GM12878 (cell line): ENCODE results near the gene SLC22A12. TPM values are rescaled to one million over a fixed set of nuclear protein-coding genes. Genes with fewer than 3 reads are reported as not detected.

ENCODE experiments used
- ATAC-seq: fragments of 200-7000 bp; cut with Tn5 transposase; 3 replicates; pipeline ENCODE4 v1.9.1; 2020; ENCODE audit warnings: mild to moderate bottlenecking, moderate library complexity
- BruUV-seq: library from RNA; stranded (reverse); fragments of 400-500 nt; replicated peaks from 2 replicates; lab custom pipeline; 2021; lab: Mats Ljungman, UMichigan
- CTCF ChIA-PET: fragments of 300-600 bp; sonication (Branson Sonifier 250); formaldehyde crosslinking; extraction: SDS; loops from one replicate; lab custom pipeline; 2021; ENCODE audit warnings: inconsistent platforms; lab: Yijun Ruan, JAX
- POLR2A ChIA-PET: fragments of 350-600 bp; formaldehyde crosslinking; extraction: SDS; loops from one replicate; lab custom pipeline; 2021; ENCODE audit warnings: inconsistent platforms; lab: Charles Lee
- RAD21 ChIA-PET: fragments of 300-600 bp; sonication (Branson Sonifier 250); formaldehyde crosslinking; loops from one replicate; lab custom pipeline; 2023; ENCODE audit warnings: antibody characterized with exemption; ENCODE audit not compliant: unreplicated experiment; lab: Charles Lee
- SMC1A ChIA-PET: fragments of 300-600 bp; sonication (Branson Sonifier 250); formaldehyde crosslinking; loops from one replicate; lab custom pipeline; 2023; ENCODE audit not compliant: unreplicated experiment, uncharacterized antibody; lab: Charles Lee
- DNase-seq: peaks from one replicate; pipeline ENCODE4 v3.0.0-alpha.2; 2011; ENCODE audit warnings: low read depth, low spot score
- FAIRE-seq: peaks from 3 replicates; lab custom pipeline; 2011; peaks lifted over from hg19 to GRCh38; lab: Jason Lieb, UNC
- H2AFZ ChIP-seq: 2 replicates; pipeline ENCODE4 v1.6.0; 2011; ENCODE audit warnings: low read depth, low read length, control low read depth; ENCODE audit not compliant: control insufficient read depth
- H3K27ac ChIP-seq: 2 replicates; pipeline ENCODE4 v1.5.1; 2011; ENCODE audit warnings: control low read depth; ENCODE audit not compliant: control insufficient read depth, insufficient read depth
- H3K27me3 ChIP-seq, 2 experiments: replicated peaks in 1 of 2; 2 replicates each; pipeline versions ENCODE4 v1.6.0 to v1.6.1; 2011; ENCODE audit warnings: low read length in 1 of 2; ENCODE audit not compliant: control insufficient read depth in 2 of 2, insufficient read depth in 2 of 2
- H3K36me3 ChIP-seq, 2 experiments: 2 replicates each; pipeline ENCODE4 v1.5.1; 2011; ENCODE audit warnings: low read length in 1 of 2; ENCODE audit not compliant: control insufficient read depth in 2 of 2, insufficient read depth in 2 of 2
- H3K4me1 ChIP-seq: 2 replicates; pipeline ENCODE4 v1.6.1; 2011; ENCODE audit warnings: mild to moderate bottlenecking, low read length, moderate library complexity, mixed read lengths; ENCODE audit not compliant: control insufficient read depth, insufficient read depth
- H3K4me2 ChIP-seq: 2 replicates; pipeline ENCODE4 v1.6.0; 2011; ENCODE audit warnings: control low read depth; ENCODE audit not compliant: control insufficient read depth, insufficient read depth
- H3K4me3 ChIP-seq: fragments of 200-600 bp; sonication (generic); 2 replicates; pipeline ENCODE4 v1.5.1; 2016
- H3K79me2 ChIP-seq: 2 replicates; pipeline ENCODE4 v1.6.0; 2011; ENCODE audit warnings: low read length; ENCODE audit not compliant: control insufficient read depth, insufficient read depth
- H3K9ac ChIP-seq: 2 replicates; pipeline ENCODE4 v1.8.0; 2011; ENCODE audit warnings: low read length, control low read depth, mixed read lengths; ENCODE audit not compliant: control insufficient read depth, insufficient read depth
- H3K9me3 ChIP-seq: replicated peaks from 3 replicates; pipeline ENCODE4 v1.5.1; 2011; ENCODE audit warnings: mild to moderate bottlenecking, low read length; ENCODE audit not compliant: control insufficient read depth, insufficient read depth
- H4K20me1 ChIP-seq: 2 replicates; pipeline ENCODE4 v1.6.0; 2011; ENCODE audit not compliant: control insufficient read depth, insufficient read depth
- CHD4 ChIP-seq: fragments of 200-600 bp; sonication (generic); IDR thresholded peaks from 2 replicates; pipeline ENCODE4 v1.6.1; 2016; ENCODE audit warnings: mild to moderate bottlenecking
- CREM ChIP-seq: IDR thresholded peaks from 2 replicates; pipeline ENCODE4 v1.6.1; 2014; ENCODE audit warnings: antibody characterized with exemption, low read depth
- CUX1 ChIP-seq: IDR thresholded peaks from 2 replicates; pipeline ENCODE4 v1.6.1; 2012; ENCODE audit warnings: improper control_type of control experiment, low read depth, low read length; ENCODE audit not compliant: insufficient replicate concordance
- DPF2 ChIP-seq: fragments of 450-650 bp; IDR thresholded peaks from 2 replicates; pipeline ENCODE4 v1.6.1; 2017; ENCODE audit warnings: mild to moderate bottlenecking
- E2F4 ChIP-seq: IDR thresholded peaks from 2 replicates; pipeline ENCODE4 v1.6.1; 2012; ENCODE audit warnings: low read depth, low read length, improper control_type of control experiment
- ELK1 ChIP-seq: IDR thresholded peaks from 2 replicates; pipeline ENCODE4 v1.6.1; 2012; ENCODE audit warnings: low read depth, low read length, improper control_type of control experiment
- EP300 ChIP-seq, 2 experiments: fragments of 150-350 bp in 1 of 2; IDR thresholded peaks; 2 replicates each; pipeline ENCODE4 v1.6.1; 2011 to 2012; ENCODE audit warnings: low read depth in 2 of 2, low read length in 2 of 2, borderline replicate concordance in 1 of 2, improper control_type of control experiment in 1 of 2, inconsistent platforms in 1 of 2; ENCODE audit not compliant: control insufficient read depth in 1 of 2
- MAX ChIP-seq: IDR thresholded peaks from 2 replicates; pipeline ENCODE4 v1.6.1; 2012; ENCODE audit warnings: low read depth, low read length, improper control_type of control experiment
- NFIC ChIP-seq: IDR thresholded peaks from 2 replicates; pipeline ENCODE4 v1.6.1; 2012; ENCODE audit warnings: low read depth, mild to moderate bottlenecking, inconsistent platforms, low read length, moderate library complexity
- POLR2A ChIP-seq: IDR thresholded peaks from 2 replicates; pipeline ENCODE4 v1.6.1; 2011; ENCODE audit warnings: low read depth, mild to moderate bottlenecking, low read length
- RCOR1 ChIP-seq: conservative IDR thresholded peaks from 2 replicates; pipeline ENCODE4 v1.6.1; 2012; ENCODE audit warnings: low read depth, low read length, improper control_type of control experiment
- RFX5 ChIP-seq: IDR thresholded peaks from 2 replicates; pipeline ENCODE4 v1.6.1; 2011; ENCODE audit warnings: low read depth, low read length, improper control_type of control experiment
- SMAD5 ChIP-seq: IDR thresholded peaks from 2 replicates; pipeline ENCODE4 v1.6.1; 2016; ENCODE audit warnings: antibody characterized with exemption, low read depth
- SP1 ChIP-seq: IDR thresholded peaks from one replicate; pipeline ENCODE4 v1.6.1; 2011; ENCODE audit warnings: low read depth, low read length
- SPI1 ChIP-seq: IDR thresholded peaks from 2 replicates; pipeline ENCODE4 v1.6.1; 2011; ENCODE audit warnings: low read depth, mild to moderate bottlenecking, low read length, moderate library complexity, borderline replicate concordance; ENCODE audit not compliant: insufficient read depth
- SREBF2 ChIP-seq: IDR thresholded peaks from 2 replicates; pipeline ENCODE4 v1.6.1; 2012; ENCODE audit warnings: mild to moderate bottlenecking, low read length
- ZNF24 ChIP-seq: fragments of 450-650 bp; IDR thresholded peaks from 2 replicates; pipeline ENCODE4 v1.6.1; 2017; ENCODE audit warnings: antibody characterized with exemption, mild to moderate bottlenecking
- ZNF384 ChIP-seq: IDR thresholded peaks from 2 replicates; pipeline ENCODE4 v1.6.1; 2012; ENCODE audit warnings: low read depth, mild to moderate bottlenecking, low read length, improper control_type of control experiment, borderline replicate concordance
- WGBS: methylation state at CpG from one replicate; pipeline ENCODE4 v1.1.6; 2016; ENCODE audit warnings: low lambda C conversion rate; ENCODE audit not compliant: insufficient replicate concordance, insufficient coverage; ENCODE audit errors: missing lambda C conversion rate; 5-methylcytosine and 5-hydroxymethylcytosine counted together
- in situ Hi-C: fragments of 300-500 bp; cut with MboI; formaldehyde crosslinking; loops from 9 replicates; pipeline ENCODE4 v1.14.3; 2018; ENCODE audit warnings: mixed read lengths
- intact Hi-C: fragments of 100-400 bp; cut with micrococcal nuclease; formaldehyde crosslinking; loops from one replicate; pipeline ENCODE4 v1.14.2; 2022; ENCODE audit not compliant: unreplicated experiment
- polyA plus RNA-seq, 11 experiments: library from polyadenylated mRNA; depleted of rRNA in 4 of 11; unstranded in 6 of 11; stranded (reverse) in 5 of 11; fragments of >200 nt; fragmentation: Nextera tagmentation in 4 of 11; fragmentation: Illumina TruSeq in 1 of 11; extraction: Ambion mirVana in 4 of 11; extraction: Trizol in 1 of 11; gene quantifications; 1 replicate in 1 of 11; 2 replicates in 10 of 11; pipeline versions ENCODE4 v1.2.1 to v1.2.3, GENCODE V29; 2011 to 2016; ENCODE audit warnings: inconsistent platforms in 2 of 11, missing spikeins in 2 of 11, low read depth in 1 of 11
- total RNA-seq, 4 experiments: library from RNA; depleted of rRNA in 3 of 4; stranded (reverse); fragments of >200 nt in 3 of 4; fragmentation: Illumina TruSeq in 1 of 4; extraction: Trizol in 1 of 4; gene quantifications; 2 replicates each; pipeline versions ENCODE4 v1.2.1 to v1.2.3, GENCODE V29; 2013 to 2021

SLC22A12 gene
- total and polyA plus RNA-seq, 10 of the 15 experiments (the other 5 are each of a cell fraction or from before 2014, with no cell fraction given), result not detected

GRCh38 chr11:64560941-64561340 is 30.1 kb upstream of the SLC22A12 start:
- H3K4me2 ChIP-seq, result no peak overlapping the region
- in situ Hi-C loops (no loop called here), intact Hi-C loops (no loop called here)
- H3K27me3 ChIP-seq, result peaks cover 0 to 2% of the 10 kb centered on the region in 2 experiments; a peak in 2 of 4 replicates
- H4K20me1 ChIP-seq, result no peaks in the 10 kb centered on the region
- H3K36me3 ChIP-seq, result no peaks in the 10 kb centered on the region
- no peak overlapping the region for H3K27ac ChIP-seq
- no peak for DNase-seq
- ChIA-PET CTCF (no interaction called here), SMC1A (no interaction called here), POLR2A (no interaction called here), RAD21 (interaction anchor here (1.4 kb wide), 1 partner anchor 84 kb away, joined by 3 read pairs; no protein-coding TSS in a partner anchor)
- H3K79me2 ChIP-seq, result no peaks in the 10 kb centered on the region
- no peak overlapping the region for H3K9ac ChIP-seq
- H3K4me1 ChIP-seq, result no peaks in the 10 kb centered on the region
- 44% methylated on average over 16 of the region's 16 CpGs for WGBS
- BruUV-seq, result no TSS peak
- no peak overlapping the region for H3K4me3 ChIP-seq
- FAIRE-seq, result no peak
- no peak overlapping the region for H2AFZ ChIP-seq
- no peaks in the 10 kb centered on the region for H3K9me3 ChIP-seq
- ATAC-seq, result no peak
- TF ChIP-seq DPF2 (no peak), RFX5 (no peak), CUX1 (no peak), CHD4 (no peak), SREBF2 (no peak), ELK1 (no peak), EP300 (IDR thresholded peaks at IDR 0.05; ENCODE audit: borderline replicate concordance in 1 of 2, control insufficient read depth in 1 of 2, low read depth in 2 of 2, low read length in 2 of 2) (no peak), NFIC (no peak), SP1 (no peak), SPI1 (no peak), CREM (no peak), ZNF384 (no peak), E2F4 (no peak), MAX (no peak), POLR2A (no peak), SMAD5 (no peak), RCOR1 (no peak), ZNF24 (no peak)
